HG03378 (cell line): ENCODE data around the gene LRIF1.
A peak's percentile ranks its signal among the peaks of the same experiment; 100 is the strongest.
"Not testable (repeated sequence)": the region's sequence is repeated elsewhere in the genome, so short reads cannot be mapped to it uniquely, and the experiment has no call there.

ENCODE experiments used
- ATAC-seq: cut with Tn5 transposase; IDR thresholded peaks from one replicate; pipeline ENCODE4 v1.9.1; 2021; ENCODE audit warnings: mild to moderate bottlenecking, moderate library complexity; ENCODE audit not compliant: unreplicated experiment

LRIF1 gene

DNA sequence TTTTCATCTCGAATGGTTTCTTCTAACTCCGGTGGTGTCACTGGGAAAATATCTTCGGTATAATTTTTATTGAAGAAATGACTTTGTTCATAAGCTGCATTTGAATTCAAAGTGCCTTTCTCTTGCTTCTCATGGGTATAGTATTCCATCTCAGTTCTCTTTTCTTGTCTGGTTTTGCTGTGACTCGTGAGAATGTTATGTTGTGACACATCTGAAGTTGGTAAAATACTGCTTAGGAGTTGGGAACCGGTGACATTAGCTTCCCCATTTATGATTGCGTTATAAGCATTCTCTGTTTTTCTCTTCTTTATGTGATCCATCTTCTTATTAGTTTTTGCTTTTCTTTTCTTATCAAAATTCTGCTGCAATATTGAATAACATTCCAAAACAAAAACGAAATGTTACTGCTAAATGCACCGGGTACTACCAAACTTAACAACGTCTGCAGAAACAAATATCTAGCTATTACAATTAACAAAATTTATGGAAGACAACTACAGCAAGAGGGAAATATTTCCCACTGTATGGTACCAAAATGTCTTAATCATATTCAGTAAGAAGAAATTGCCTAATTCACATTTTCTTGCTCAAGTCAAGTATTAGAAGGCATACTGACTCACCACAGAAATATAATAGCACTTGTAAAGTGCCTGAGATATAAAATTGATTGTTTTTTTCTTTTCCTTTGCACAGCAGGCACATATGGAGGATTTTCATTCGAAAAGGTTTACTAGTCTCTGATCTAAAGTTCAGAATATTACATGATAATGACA, 15.5 kb downstream of the LRIF1 start:
- no peak for ATAC-seq

DNA sequence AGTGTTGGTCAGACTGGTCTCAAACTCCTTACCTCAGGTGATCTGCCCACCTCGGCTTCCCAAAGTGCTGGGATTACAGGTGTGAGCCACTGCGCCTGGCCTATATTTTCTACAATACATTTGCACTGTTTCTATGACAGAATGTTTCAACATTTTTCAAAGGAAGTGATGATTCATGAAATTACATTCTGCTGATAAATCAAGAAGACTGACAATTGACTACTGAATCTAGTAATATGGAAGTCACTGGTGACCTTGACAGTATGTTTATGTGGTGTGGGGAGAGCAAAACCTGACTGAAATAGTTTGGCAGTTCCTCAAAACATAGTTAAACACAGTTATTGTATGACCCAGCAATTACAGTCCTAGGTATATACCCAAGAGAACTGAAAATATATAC, 18.1 kb downstream of the LRIF1 start:
- ATAC-seq: no peak

DNA sequence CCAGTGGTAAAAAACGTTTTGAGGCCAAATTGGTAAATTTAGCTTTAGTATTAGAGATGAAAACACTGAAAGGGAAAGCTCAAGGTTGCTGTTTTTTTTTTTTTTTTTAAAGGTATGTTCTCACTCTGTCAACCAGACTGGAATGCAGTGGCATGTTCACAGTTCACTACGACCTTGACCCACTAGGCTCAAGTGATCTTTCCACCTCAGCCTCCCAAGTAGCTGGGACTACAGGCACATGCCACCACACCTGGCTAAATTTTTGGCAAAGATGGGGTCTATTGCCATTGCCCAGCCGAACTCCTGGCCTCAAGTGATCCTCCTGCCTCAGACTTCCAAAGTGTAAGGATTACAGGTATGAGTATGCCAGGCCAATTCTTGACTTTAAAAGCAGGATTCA, 18.9 kb downstream of the LRIF1 start:
- ATAC-seq: no peak

DNA sequence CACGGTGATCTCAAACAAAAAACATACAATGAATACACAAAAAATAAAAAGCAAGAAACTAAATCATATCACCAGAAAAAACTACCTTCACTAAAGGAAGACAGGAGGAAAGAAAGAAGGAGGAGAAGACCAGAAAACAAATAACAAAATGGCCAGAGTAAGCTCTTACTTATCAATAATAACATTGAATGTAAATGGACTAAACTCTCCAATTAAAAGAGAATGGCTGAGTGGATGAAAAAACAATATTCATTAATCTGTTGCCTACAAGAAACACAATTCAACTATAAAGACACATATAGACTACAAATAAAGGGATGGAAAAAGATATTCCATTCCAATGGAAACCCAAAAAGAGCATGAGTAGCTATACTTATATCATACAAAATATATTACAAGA, 27.2 kb downstream of the LRIF1 start:
- no peak for ATAC-seq

DNA sequence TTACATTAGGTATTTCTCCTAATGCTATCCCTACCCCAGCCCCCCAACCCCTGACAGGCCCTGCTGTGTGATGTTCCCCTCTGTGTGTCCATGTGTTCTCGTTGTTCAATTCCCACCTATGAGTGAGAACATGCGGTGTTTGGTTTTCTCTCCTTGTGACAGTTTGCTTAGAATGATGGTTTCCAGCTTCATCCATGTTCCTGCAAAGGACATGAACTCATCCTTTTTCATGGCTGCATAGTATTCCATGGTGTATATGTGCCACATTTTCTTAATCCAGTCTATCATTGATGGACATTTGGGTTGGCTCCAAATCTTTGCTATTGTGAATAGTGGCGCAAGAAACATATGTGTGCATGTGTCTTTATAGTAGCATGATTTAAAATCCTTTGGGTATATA, 32.6 kb downstream of the LRIF1 start:
- ATAC-seq: not testable (repeated sequence)

DNA sequence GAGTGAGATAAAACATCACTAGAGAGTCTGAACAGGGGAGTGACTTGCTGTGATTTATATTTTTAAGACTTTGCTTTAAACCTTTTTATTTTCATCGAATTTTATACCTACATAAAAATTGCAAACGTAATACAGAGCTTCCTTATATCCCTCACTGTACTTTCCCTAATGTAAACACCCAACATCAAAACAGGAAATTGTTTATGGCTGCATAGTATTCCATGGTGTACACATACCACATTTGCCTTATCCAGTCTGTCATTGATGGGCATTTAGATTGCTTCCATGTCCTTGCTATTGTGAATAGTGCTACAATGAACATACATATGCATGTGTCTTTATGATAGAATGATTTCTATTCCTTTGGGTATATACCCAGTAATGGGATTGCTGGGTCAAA, 34.8 kb downstream of the LRIF1 start:
- no peak for ATAC-seq

DNA sequence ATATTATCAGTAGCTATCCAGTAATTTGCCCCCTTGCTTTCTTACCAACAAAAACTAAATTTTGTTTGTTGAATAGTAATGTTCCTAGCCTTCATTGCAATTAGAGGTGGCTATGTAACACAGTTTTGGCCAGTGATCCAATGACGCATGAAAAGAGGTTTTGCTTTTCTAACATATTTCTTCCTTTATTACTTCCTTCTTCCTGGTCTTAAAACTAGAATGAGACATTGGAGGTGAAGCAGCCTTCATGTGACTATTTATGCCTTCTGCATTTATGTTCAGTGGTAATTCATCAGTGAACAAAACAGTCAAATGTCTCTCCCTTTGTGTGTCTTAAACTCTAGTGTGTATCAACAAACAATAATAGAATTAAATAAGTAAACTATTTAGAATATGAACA, 35.5 kb downstream of the LRIF1 start:
- ATAC-seq: no peak

DNA sequence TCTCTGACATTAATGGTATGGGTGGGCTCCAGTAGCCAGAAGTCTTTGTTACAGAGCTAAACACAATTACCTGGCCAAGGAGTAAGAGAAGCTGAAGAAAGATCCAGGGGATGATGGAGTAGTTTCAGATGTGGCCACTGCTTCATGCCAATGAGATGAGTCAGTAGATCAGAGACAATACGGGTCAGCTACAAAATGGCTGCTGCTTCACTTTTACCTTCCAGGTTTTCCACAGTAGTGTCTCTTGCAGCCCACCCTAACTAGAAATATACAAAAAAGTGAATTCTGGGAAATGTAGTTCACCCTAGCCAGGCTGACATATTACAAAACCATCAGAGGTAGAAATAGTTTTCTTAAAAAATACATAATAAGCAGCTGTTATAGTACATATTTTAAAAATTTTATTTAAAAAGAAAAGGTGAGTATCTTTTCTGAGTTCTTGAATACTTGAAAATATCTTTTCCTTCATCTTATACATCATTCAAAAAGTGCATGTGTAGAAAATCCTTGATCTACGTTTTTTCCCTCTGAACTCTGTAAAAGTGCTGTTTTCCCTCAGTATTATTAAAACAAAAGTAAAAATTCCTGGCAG, 36.1 kb downstream of the LRIF1 start:
- ATAC-seq: no peak

DNA sequence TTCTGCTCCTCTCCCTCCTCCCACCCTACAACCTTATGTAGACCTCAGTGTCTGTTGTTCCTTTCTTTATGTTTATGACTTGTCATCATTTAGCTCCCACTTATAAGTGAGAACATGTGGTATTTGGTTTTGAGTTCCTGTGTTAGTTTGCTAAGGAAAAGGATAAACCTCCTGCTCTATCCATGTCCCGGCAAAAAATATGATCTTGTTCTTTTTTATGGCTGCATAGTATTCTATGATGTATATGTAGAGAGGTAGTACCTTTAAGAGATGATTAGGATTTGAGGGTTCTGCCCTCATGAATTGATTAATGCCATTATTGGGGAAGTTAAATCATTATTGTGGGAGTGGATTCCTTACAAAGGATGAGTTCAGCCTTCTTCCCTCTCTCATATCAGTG, 41.8 kb downstream of the LRIF1 start:
- ATAC-seq: no peak

DNA sequence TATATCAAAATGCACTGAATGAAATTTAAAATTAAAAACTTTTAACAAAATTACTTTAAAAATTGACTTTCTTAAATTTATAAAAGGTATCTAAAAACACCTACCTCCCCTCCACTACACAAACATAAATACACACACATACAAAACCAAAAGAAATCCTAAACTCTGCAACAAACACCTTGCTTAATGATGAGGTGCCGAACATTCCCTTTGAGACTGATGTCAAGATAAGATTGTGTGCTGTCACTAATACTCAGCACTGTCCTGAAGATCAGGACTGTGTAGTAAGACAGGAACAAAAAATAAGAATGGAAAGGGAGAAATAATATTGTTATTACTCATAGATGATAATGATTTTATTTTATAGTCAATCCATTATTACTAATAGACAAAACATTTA, 45.7 kb downstream of the LRIF1 start:
- ATAC-seq: no peak

DNA sequence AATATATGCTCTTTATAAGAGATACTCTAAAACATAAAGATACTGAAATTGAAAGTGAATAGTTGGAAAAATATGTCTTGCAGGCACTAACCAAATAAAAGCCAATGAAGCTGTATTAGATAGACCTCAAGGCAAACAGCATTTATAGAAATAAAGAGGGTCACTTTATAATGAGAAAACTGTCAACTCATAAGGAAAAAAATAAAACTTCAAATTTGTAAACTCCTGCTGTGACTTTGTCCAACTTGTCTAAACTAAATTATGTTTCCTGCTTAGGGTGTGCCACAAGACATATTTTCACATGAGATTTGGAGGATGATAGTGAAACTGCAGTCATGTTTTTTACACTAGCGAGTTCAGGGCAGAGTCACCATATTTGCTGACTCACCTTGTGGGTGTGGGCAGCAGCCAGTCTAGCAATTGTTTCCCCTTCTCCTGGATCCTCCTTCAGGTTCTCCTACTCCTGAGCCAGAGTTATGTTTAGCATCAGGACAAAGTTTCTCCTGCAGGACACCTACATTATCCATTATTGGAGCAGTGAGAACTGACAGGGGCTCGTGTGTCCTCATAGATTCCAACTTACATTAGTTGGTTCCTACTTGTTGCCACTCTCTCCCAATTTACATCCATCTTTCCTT, 46.9 kb downstream of the LRIF1 start:
- ATAC-seq: peak; percentile 70

DNA sequence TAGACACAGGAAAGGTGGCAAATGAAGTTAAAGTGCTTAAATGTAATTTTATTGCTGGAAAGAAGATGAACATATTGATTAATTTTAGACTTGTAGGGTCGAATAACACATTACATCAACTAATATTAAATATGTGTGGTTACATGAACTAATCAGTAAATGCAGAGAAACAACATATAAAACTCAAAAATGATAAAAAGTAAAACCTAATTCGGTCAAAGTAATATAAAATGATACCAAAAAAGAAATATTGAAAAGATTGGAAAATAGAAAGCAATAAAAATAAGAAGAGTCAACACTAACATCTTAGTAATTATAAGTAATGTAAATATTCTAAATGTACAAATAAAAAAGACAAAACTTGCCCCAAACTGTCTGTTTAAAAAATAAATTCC, 47.5 kb downstream of the LRIF1 start:
- ATAC-seq: no peak

DNA sequence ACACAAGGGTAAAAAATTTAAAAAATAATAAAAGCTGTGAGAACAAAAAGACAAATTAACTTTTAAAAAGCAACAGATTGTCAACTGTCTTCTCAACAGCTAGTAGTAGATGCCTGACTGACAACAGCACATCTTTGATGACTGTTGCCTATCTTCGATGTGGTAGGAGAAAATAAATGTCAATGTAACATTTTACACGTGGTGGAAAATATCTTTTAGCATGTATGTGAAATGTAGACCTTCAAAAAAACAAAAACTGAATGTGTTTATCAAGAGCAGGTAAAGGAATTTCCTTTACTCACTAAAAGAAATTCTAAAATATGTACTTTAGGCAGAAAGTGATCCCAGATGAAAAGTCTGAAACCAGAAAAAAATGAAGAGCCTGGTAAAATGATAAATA, 47.9 kb downstream of the LRIF1 start:
- no peak for ATAC-seq

DNA sequence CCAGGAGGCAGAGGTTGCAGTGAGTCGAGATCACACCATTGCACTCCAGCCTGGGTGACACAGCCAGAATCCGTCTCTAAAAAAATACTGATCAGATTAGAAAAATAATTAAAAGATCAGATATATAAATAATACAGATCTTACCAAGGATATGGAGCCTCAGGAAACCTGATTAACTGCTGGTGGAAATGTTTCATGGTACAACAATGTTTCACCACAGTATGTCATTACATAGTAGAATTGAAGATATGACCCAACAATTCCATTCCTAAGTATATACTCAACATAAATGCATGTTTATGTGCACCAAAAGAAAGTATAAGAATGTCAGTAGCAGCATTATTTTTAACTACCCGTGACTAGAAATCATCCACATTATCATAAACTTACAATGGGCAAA, 49.0 kb downstream of the LRIF1 start:
- no peak for ATAC-seq

DNA sequence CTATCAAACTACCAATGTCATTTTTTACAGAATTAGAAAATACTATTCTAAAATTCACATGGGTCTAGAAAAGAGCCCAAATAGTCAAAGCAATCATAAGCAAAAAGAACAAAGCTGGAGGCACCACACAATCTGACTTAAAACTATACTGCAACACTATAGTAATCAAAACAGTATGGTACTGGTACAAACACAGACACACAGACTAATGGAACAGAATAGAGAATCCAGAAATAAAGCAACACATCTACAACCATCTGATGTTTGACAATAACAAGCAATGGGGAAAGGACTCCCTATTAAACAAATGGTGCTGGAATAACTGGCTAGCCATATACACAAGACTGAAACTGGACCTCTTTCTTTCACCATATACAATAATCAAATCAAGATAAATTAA, 50.9 kb downstream of the LRIF1 start:
- ATAC-seq: no peak

DNA sequence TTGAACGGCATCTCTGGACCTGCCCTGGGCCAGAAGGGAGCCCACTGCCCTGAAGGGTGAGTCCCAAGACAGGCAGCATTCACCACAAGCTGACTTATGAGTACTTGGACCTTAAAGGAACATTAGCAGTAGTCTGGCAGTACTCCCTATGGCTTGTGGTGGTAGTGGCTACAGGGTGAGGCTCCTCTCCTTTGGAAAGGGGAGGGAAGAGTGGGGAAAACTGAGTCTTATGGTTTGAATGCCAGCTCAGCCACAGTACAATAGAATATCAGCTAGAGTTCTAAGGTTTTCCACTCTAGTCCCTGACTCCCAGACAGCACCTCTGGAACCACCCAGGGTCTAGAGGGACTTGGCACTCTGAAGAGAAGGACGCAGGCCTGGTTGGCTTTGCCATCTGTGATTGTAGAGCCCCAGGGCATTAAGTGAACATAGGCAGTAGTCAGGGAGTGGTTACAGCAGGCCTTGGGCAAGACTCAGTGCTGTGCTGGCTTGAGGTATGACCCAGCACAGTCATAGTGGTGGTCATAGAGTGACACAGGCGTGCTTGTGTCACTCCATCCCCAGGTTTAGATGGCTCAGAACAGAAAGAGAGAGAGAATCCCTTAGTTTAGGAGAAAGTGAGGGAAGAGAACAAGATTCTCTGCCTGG, 59.7 kb downstream of the LRIF1 start:
- ATAC-seq: no peak

DNA sequence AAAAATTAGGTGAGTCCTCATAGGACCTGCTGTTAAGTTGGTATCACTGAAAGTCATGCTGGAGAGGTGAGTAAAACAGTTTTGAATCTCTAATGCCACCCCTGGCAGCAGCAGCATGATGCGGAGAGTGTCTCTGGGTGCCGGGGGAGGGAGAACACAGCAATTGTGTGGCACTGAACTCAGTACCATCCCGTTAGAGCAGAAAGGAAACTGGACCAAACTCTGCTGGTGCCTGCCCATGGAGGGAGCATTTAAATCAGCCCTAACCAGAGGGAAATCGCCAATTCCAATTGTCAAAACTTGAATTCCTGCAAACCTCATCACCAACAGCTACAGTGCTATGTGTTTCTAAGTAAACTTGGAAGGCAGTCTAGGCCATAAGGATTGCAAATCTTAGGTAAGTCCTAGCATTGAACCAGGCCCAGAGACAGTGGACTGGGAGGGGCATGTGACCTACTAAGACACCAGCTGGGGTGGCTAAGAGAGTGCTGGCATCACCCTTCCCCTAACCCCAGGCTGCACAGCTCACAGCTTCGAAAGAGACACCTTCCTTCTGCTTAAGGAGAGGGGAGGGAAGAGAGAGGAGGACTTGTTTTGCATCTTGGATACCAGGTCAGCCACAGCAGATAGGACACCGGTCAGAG, 60.8 kb downstream of the LRIF1 start:
- ATAC-seq: no peak

DNA sequence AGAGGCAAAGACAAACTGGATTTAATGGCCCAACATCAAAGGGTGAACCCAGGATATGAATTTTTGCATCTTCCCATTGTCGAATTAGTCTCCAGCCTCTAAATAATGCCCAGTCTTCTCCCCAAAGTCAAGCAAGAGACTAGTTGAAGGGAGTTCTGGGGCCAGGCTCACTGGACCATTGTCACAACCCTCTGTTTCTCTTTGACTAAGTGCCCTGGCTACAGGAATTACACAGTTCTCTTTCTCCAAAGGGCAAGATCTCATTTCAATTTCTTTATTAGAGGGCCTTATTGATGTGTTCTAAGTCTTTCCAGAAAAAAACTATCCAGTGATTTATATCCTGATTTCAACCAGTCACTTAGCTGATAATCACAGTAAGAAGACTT, 64.3 kb downstream of the LRIF1 start:
- ATAC-seq: no peak

DNA sequence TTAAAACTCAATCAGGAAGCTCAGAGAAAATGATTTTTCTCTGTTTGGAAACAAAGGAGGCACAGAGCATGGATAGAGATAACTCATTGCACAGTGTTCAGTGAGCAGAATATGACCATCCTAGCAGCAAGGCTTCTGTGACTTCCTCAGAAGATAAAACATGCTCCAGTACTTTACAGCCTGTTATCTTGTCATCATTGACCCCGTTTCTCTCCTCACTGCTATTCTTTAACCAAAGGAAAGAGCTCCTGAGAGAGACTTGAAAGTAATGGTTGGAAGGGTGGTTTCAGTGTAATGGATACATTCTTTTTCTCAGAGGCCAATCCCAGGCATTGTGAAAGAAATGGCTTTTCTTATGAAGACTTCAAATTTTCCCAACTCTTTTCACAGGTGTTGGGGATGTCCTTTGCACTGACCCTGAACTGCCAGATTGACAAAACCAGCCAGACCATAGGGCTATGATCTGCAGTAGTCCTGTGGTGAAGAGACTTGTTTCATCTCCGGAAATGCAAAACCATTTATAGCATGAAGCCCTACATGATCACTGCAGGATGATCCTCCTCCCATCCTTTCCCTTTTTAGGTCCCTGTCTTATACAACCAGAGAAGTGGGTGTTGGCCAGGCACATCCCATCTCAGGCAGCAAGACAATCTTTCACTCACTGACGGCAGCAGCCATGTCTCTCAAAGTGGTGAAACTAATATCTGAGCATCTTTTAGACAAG, 64.8 kb downstream of the LRIF1 start:
- ATAC-seq: no peak

DNA sequence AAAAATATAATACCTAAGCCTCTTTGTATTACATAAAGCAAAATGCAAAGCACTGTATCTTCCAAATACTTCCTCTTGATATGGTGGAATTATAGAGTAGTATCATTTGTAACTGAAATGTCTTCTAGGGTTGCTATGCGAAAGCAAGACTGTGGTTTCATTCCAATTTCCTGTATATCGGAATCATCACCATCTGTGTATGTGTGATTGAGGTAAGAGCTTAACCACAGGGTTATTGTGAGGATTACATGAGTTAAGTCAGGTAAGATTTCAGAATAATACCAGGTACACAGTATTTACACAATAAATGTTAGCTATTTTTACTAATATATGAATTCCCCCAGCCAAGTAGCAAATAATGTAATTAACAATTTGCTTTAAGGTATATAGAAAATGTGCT, 66.0 kb downstream of the LRIF1 start:
- ATAC-seq: no peak
